ENCODE measurements around the gene VMAC. TPM values are rescaled to one million over a fixed set of nuclear protein-coding genes. Genes with fewer than 3 reads are reported as not detected.
A peak's percentile ranks its signal among the peaks of the same experiment; 100 is the strongest.

VMAC gene
- total and polyA plus RNA-seq, 12 donors = 1.3 to 5.8 (median 2.5) TPM

DNA sequence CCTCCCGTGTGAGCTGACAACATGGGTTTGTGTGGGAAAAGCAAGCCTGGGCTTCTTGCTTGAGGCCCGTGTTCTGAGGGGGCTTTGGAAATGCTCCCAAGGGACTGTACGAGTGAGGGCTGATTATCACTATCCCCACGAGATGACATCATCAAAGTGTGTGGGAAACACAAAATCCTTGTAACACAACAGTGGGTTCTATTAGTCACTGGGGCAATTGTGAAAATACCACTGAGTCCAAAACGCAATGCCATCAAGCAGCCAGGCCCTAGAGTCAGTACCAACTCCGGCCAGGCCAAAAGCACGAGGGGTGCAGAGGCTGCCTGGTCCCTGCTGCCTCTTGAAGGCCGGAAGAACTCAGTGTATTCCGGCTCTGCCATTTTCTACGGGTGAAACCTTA lies 39.0 kb downstream of the VMAC start:
- peaks cover 11 to 64% (median 36%) of the 10 kb centered on the region in 9 donors for H3K4me1 ChIP-seq

DNA sequence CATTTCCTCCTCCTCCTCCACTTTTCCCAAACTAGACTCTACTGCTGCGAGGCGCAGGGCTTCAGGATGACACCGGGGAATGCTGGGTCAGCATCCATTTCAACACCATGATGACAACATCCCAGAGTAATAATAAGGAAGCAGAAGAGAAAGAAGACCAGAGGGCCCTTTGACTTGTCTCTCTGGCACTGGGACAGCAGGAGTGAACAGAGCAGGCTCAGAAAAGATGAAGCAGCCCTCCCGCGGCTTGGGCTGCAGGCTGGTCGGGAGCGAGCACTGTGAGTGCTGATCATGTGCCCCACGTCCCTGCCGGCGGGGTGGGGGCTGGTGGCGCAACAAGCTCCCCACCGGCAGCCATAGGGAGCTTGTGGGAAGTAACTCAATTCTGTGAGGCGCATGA lies 42.8 kb downstream of the VMAC start:
- DNase-seq (peak; percentile 46 to 61), ATAC-seq (peak; percentile 9 to 73 (median 44))
- no peaks in the 10 kb centered on the region for H3K27me3 ChIP-seq
- TF ChIP-seq, protein P1, sequence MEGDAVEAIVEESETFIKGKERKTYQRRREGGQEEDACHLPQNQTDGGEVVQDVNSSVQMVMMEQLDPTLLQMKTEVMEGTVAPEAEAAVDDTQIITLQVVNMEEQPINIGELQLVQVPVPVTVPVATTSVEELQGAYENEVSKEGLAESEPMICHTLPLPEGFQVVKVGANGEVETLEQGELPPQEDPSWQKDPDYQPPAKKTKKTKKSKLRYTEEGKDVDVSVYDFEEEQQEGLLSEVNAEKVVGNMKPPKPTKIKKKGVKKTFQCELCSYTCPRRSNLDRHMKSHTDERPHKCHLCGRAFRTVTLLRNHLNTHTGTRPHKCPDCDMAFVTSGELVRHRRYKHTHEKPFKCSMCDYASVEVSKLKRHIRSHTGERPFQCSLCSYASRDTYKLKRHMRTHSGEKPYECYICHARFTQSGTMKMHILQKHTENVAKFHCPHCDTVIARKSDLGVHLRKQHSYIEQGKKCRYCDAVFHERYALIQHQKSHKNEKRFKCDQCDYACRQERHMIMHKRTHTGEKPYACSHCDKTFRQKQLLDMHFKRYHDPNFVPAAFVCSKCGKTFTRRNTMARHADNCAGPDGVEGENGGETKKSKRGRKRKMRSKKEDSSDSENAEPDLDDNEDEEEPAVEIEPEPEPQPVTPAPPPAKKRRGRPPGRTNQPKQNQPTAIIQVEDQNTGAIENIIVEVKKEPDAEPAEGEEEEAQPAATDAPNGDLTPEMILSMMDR (IDR thresholded peaks at IDR 0.05) = no peak
- H3K27ac ChIP-seq = peak overlapping the region in 9 of 10 donors; percentile 15 to 89 (median 59)
- intact Hi-C loops (cut with DNase I) = loop anchor here in 1 of 10 donors (5.0 kb wide), 1 partner anchor 35 kb away; the partner anchor contains the start of gene CAPS
- peaks cover 0 to 26% (median 0%) of the 10 kb centered on the region in 9 donors for H3K36me3 ChIP-seq
- peaks cover 32 to 82% (median 74%) of the 10 kb centered on the region in 9 donors for H3K4me1 ChIP-seq
- H3K4me3 ChIP-seq = peak overlapping the region in 4 of 10 donors; percentile 10 to 33 (median 21)
- H3K9me3 ChIP-seq = no peaks in the 10 kb centered on the region
- 48 to 50% methylated on average over 13 of the region's 13 CpGs for WGBS, 2 donors

More for the DNA sequence above, 39.0 kb downstream of the VMAC start:
- Histone ChIP-seq H3K27me3 (no peaks in the 10 kb centered on the region), H3K9me3 (no peaks in the 10 kb centered on the region), H3K4me3 (no peak overlapping the region), H3K36me3 (peaks cover 0 to 43% (median 8%) of the 10 kb centered on the region in 9 donors), H3K27ac (peak overlapping the region in 3 of 10 donors; percentile 7 to 50 (median 15))
- intact Hi-C loops (cut with DNase I) = no loop called here
- TF ChIP-seq, protein P1 (IDR thresholded peaks at IDR 0.05) = no peak
- ATAC-seq = no peak
- no peak for DNase-seq
- WGBS, 2 donors = 66 to 73% methylated on average over 10 of the region's 10 CpGs

GRCh38 chr19:5948752-5949564 lies 44.3 kb downstream of the VMAC start:
- Histone ChIP-seq H3K4me3 (no peak overlapping the region), H3K27ac (peak overlapping the region in 8 of 10 donors; percentile 31 to 89 (median 53)), H3K36me3 (peaks cover 0 to 21% (median 0%) of the 10 kb centered on the region in 9 donors), H3K4me1 (peaks cover 39 to 84% (median 78%) of the 10 kb centered on the region in 9 donors), H3K27me3 (no peaks in the 10 kb centered on the region), H3K9me3 (no peaks in the 10 kb centered on the region)
- TF ChIP-seq, protein P1 (IDR thresholded peaks at IDR 0.05) = no peak
- DNase-seq = no peak
- peak in 1 of 8 donors; percentile 15 for ATAC-seq
- WGBS, 2 donors = 55 to 69% methylated on average over 13 of the region's 13 CpGs
- intact Hi-C loops (cut with DNase I) = loop anchor here in 1 of 10 donors (5.0 kb wide), 1 partner anchor 37 kb away; the partner anchor contains the start of gene CAPS

GRCh38 chr19:5949792-5950305 lies 45.2 kb downstream of the VMAC start:
- WGBS, 2 donors = 66 to 74% methylated on average over 13 of the region's 13 CpGs
- no peak overlapping the region for H3K4me3 ChIP-seq
- peak overlapping the region in 8 of 10 donors; percentile 31 to 89 (median 46) for H3K27ac ChIP-seq
- peak; percentile 58 to 71 for DNase-seq
- no peaks in the 10 kb centered on the region for H3K9me3 ChIP-seq
- H3K27me3 ChIP-seq = no peaks in the 10 kb centered on the region
- H3K4me1 ChIP-seq = peaks cover 43 to 90% (median 83%) of the 10 kb centered on the region in 9 donors
- peak in 7 of 8 donors; percentile 18 to 66 (median 39) for ATAC-seq
- intact Hi-C loops (cut with DNase I) = loop anchor here in 2 of 10 donors (5.0 to 10.0 kb wide), 2 partner anchors 38 to 605 kb away; partner anchors contain the start of genes CAPS (in 1 of the 2) and PTPRS (in 1 of the 2)
- peaks cover 0 to 20% (median 0%) of the 10 kb centered on the region in 9 donors for H3K36me3 ChIP-seq
- TF ChIP-seq, protein P1 (IDR thresholded peaks at IDR 0.05) = no peak

Data from heart right ventricle (tissue), 16 donors.